GM21447 (cell line): ENCODE results near the gene PDP2.

ENCODE experiments used
- ATAC-seq: cut with Tn5 transposase; IDR thresholded peaks from one replicate; pipeline ENCODE4 v1.9.1; 2021; ENCODE audit not compliant: unreplicated experiment

The PDP2 gene, protein sequence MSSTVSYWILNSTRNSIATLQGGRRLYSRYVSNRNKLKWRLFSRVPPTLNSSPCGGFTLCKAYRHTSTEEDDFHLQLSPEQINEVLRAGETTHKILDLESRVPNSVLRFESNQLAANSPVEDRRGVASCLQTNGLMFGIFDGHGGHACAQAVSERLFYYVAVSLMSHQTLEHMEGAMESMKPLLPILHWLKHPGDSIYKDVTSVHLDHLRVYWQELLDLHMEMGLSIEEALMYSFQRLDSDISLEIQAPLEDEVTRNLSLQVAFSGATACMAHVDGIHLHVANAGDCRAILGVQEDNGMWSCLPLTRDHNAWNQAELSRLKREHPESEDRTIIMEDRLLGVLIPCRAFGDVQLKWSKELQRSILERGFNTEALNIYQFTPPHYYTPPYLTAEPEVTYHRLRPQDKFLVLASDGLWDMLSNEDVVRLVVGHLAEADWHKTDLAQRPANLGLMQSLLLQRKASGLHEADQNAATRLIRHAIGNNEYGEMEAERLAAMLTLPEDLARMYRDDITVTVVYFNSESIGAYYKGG

DNA sequence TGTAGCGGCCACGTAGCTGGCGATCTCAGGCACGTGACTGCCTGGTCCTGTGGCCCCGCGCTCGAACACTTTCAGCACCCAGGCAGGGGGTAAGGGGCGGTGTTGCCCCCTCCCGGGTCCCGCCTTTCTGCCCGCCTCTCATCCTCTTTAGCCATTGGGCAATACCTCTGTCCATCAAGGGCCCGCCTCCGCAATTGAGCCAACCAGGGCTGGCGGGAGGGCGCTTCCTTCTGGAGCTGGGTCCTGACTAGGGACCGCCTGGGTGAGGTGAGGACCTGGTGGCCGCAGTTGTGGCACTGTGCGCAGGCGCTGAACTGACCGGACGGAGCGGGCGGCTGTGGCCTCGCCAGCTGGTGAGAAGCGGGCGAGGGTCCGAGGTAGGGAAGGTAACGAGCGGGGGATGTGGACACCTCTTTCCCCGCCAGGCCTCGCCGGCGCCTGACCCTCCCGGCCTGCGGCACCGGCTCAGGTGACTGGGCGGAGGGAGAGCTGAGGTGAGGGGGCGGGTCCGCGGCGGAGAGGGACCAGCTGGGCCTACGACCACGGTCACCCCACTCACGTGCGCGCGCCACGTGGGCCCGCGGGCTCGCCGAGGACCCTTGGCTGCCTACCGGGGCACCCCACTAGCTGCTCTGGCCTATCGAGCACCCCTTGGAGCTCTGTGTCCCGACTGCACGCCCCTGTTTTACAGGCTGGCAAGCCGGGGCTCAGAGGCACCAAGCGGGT lies at the start of gene PDP2:
Gene PDP2 (plus strand): TSS at position 228 of the 726 bp plus-strand sequence. CDS start 3,770 bp downstream, outside the sequence.
- peak; percentile 90 for ATAC-seq

- ATAC-seq: no peak
These were observed 48.1 kb upstream of the PDP2 start for GRCh38 chr16:66832190-66832589.

GRCh38 chr16:66832661-66833305 lies 47.5 kb upstream of the PDP2 start:
- ATAC-seq: no peak

DNA sequence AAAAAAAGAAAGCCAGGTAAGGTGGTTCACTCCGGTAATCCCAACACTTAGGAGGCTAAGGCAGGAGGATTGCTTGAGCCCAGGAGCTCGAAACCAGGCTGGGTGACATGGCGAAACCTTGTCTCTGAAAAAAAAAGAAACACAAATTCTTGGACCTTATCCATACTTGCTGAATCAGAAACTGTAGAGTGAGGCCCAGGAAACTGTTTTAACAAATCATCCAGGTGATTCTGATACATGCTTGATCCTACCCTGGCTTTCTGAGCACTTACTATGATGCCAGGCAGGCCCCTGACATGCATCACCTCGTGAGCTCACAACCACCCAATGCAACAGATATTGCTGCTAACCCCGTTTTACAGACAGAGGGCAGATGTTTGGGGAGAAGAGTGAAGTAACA lies 45.6 kb upstream of the PDP2 start:
- ATAC-seq: no peak

DNA sequence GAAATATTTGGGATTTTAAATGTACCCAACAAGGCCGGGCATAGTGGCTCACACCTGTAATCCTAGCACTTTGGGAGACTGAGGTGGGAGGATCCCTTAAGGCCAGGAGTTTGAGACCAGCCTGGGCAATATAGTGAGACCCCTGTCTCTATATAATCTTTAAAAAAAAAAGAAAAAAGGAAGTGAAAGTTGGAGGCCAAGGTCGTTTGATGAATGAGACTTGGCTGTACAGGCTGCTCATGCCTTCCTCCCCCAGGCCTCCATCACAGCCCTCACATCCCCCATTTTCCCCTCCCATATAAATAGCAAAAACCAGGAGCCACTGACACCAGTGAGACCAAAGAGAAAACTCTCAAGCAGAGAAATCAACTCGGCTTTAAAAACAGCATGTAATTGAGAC lies 39.4 kb upstream of the PDP2 start:
- no peak for ATAC-seq

- ATAC-seq: no peak
These were observed 38.9 kb upstream of the PDP2 start for GRCh38 chr16:66841366-66841765.

DNA sequence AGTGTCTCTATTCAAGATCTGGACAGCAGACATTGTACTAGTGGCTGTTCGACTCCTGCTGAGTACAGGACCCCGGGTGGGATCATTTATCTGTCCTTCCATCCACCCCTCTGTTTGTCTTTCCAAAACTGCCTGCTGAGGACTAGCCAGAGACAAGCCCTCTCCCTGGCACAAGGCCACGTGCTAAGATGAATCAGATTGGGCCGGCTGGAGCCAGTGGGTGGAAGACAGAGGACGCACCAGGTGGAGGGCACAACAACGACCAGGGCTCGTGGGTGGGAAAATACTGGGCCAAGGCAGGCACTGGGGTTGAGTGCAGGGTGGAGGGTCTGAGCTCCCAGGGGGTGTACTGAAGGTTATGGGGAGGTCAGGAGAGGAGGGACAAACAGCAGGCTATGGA lies 37.5 kb upstream of the PDP2 start:
- no peak for ATAC-seq

DNA sequence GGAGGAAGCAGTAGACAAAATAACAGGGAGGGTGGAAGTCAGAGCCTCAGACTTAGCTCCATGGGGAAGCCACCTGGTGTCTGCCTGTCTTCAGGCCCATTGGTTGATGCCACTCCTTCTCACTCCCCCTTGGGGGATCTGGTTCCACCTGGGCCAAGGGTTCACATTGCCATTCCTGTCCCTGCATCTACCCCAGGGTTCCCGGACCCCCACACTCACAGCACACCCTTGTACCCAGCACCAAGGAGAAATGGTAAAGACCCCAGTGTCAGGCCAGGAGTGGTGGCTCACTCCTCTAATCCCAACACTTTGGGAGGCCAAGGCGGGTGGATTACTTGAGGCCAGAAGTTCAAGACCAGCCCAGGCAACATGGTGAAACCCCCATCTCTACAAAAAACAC lies 37.1 kb upstream of the PDP2 start:
- no peak for ATAC-seq

GRCh38 chr16:66844009-66844341 lies 36.3 kb upstream of the PDP2 start:
- no peak for ATAC-seq

GRCh38 chr16:66844342-66845079 lies 35.8 kb upstream of the PDP2 start, which contains the start of gene CA7:
TSS of gene CA7 (plus strand) at chr16:66844414. CDS start at chr16:66844488, 74 bp downstream.
- ATAC-seq: no peak

DNA sequence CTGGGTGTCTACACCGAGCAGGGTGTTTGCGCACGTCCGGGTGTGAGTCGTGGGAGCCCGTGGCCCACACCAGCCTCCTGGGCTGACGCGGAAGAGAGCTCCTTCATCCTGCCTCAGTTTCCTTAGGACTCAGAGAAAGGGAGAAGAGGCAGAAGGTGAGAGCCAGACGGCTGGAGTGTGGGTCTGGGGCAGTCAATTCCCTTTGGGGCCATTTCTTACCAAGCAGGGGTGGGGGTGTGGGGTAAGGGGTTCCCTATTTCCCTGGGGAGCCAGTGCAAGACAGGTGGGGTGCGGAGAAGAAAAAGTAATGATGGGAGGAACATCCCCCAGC lies 35.3 kb upstream of the PDP2 start:
- no peak for ATAC-seq

DNA sequence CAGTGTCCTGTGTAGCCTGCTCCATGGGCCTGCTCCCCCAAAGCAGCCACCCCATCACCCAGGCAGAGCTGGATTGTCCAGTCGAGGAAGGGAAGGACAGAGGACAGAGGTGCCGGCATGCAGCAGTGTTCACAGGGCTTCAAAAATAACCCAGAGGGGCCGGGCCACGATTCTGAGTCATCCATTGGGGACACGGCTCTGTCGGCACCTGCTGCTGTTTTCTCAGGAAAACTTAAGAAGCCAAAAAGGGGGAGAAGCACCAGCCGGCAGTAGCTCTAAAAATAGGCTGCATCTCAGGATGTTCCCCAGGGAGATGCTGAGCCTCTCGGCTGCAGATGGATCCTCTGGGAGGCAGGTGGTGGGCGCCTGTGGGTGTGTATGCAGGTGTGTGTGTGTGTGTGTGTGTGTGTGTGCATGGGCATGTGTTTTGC lies 34.5 kb upstream of the PDP2 start:
- ATAC-seq: no peak

GRCh38 chr16:66846266-66846665 lies 34.0 kb upstream of the PDP2 start:
- ATAC-seq: no peak

DNA sequence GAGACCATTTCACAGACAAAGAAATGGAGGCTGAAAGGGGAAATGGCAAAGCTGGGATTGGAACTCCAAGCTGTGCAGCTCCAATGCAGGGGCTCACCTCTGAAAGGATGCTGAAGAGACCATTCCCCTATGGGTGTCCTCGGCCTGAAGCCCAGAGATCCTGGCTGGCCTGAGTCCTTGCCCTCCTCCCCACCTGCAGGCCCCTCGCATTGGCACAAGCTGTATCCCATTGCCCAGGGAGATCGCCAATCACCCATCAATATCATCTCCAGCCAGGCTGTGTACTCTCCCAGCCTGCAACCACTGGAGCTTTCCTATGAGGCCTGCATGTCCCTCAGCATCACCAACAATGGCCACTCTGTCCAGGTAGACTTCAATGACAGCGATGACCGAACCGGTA lies 33.5 kb upstream of the PDP2 start:
- ATAC-seq: no peak

DNA sequence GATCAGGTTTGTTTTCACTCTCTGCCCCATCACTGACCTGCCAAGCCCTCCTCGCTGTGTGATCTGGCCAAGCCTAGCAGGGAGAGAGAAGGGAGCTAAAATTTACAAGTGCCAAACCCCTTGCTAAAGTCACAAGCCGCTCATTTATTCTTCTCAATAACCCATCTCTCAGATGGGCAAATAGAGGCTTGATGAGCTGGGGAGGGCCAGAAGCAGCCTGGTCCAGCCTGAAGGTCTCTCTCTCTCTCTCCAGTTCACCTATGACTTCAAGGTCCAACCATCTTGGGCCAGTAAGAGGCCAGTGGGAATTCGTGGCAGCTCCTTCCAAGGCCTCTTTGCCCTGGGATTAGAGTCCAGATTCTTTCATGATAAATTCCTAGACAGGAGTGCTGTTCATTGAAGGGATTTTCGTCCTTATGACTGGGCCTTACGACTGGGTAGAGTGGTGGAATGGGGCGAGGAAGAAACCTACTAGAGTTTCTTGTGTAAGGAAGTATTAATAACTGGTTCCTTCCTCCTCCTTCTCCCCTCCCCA lies 32.7 kb upstream of the PDP2 start:
- no peak for ATAC-seq

DNA sequence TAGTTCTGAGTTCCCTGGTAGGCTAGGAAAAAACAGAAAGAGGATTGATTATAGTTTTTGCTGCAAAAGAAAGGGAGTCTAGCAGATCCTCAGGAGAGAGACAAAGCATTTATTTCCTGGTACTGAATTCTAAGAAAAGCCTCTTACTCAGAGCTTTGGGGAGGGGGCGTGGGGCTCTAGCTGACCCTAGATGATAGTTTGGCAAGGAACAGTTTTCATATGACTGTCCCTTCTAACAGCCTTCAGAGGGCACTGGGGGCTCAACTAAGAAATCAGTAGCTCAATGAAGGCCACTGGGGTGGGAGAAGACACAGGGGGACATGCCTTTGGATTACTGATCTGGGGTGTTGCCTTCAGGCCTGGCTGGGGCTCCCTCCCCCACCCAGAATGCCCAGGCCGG lies 32.1 kb upstream of the PDP2 start:
- ATAC-seq: no peak

DNA sequence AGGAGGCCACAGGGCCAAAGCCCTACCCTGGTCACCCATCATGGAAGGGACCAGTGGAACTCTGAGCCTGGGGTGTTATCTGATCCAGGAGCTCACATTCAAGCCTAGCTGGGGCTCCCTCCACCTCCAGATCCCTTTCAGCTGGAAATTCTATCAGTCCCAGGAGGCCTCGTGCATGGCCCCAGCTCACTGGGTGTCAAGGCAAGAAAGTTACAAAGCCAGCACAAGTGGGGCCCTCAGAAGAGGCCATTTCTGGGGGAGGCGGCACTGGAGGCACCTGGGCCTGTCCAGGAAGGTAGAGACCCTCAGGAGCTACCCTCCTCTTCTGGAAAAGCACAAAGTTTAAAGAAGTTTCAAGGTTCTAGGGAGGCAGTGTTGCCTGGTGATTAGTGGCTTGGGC lies 31.3 kb upstream of the PDP2 start:
- no peak for ATAC-seq

- no peak for ATAC-seq
These were observed 30.8 kb upstream of the PDP2 start for GRCh38 chr16:66849549-66849948.

DNA sequence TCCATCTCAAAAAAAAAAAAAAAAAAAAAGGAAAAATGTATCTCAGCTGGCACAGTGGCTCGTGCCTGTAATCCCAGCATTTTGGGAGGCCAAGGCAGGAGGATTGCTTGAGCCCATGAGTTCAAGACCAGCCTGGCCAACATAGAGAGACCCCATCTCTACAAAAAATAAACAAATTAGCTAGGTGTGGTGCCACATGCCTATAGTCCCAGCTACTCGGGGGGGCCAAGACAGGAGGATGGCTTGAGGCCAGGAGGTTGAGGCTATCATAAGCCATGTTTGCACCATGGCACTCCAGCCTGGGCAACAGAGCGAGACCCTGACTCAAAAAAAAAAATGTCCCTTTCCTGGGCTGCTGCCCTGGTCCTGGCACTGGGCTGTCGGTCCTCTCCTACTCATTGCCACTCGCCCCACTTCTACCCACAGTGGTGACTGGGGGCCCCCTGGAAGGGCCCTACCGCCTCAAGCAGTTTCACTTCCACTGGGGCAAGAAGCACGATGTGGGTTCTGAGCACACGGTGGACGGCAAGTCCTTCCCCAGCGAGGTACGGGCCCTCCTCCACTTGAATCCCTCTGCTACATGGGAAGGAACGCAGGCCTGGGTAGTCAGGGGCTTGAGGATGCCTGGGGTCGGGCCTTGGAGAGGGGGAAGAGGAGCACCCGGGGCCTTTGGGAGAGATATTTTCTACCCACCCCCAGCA lies 30.1 kb upstream of the PDP2 start:
- ATAC-seq: no peak
